NCI-H2081 (cell line): ENCODE measurements around the gene ABCC11.

Experiments used
- DNase-seq, 2 experiments: peaks; one replicate each; lab custom pipeline; 2025; lab: John Stamatoyannopoulos, UW

The ABCC11 gene

DNA sequence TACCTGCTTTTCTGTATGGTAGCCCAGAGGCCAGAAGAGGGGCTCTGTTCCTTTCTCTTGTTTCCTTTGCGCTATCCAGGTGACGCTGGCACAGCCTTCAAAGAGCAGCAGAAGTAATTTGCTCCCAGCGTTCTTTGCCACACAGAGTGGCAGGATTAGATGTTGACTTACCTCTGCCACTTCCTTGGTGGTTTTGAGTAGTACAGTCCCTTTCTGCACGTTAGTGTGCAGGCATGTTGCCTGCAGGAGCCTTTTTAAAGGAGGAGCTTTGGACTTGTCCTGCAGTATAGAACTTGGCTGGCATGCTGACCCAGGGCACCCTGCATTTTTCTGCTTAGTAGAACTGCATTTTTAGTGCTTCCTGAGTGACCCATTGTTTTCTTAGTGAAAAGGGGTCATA lies at the start of gene ABCC11:
Gene ABCC11, minus strand, starts transcription at position 229 of the 400 bp plus-strand sequence. CDS start 15,618 bp downstream, outside the sequence.
- DNase-seq: no peak

DNA sequence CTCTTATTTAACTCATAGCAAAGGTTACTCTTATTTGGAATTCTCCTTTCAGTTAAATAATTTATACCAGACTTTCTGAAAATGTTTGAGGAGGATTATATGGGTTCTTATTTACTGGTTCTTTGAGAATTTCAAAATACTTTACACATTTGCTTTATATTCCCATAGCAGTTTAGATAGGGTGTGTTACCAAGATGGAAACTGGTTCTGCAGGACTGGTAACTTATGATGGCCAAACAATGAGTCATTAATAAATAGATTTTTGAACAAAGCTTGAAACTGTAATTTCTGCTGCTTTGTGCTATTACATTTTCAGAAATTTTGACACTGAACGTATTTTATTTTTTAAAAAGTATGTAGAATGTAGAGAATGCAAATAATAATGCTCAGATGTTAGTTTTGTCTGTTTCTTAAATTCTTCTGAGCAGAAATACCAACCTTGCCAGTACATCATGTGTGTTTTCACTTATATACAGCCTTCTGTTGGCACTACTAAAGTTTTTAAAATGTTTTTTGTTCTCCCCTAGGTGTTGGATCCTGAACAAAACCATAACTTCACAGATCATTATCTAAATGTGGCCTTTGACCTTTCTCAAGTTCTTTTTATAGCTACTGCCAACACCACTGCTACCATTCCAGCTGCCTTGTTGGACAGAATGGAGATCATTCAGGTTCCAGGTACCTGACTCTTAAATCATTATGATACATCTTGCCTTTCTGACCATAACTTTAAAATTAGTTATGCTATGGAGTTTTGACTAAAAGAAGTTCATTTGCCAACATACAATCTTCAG lies 48.3 kb upstream of the ABCC11 start:
- DNase-seq: no peak

DNA sequence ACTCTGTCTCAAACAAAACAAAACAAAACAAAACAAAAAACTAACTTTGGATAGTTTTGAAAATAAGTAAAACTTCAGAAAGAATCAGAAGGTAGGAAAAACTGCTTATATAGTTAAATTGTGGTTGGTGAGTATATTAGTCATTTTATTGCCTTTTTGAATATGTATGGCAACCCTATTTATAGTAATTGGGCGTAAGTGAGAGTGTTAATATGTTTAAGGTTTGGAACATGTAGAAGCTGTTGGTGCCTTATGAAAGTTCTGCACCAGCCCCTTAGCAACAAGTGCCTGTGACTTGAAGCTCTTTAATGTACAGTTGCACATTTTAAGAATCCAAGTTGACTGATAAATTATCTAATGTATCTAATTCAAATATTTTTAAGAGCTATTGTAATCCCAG lies 47.4 kb upstream of the ABCC11 start:
- no peak for DNase-seq

DNA sequence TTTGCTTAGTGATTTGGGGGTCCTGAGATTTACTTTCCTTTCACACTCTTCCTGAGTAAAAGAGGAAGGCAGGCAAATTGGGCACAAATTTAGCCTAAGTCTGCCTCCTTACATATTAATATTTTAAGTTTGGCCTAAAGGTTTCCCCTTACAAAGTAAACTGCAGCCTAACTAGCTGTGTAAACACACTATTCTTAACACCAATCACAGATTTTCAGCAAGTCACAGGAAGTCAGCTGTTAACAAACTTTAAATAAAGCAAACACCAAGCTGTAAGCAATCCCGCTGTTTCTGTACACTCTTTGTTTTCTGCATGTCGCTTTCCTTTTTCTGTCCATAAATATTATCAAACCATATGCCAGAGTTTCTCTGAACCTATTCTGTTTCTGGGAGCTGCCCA lies 45.1 kb upstream of the ABCC11 start:
- DNase-seq: peak in 1 of 2 experiments; percentile 10

DNA sequence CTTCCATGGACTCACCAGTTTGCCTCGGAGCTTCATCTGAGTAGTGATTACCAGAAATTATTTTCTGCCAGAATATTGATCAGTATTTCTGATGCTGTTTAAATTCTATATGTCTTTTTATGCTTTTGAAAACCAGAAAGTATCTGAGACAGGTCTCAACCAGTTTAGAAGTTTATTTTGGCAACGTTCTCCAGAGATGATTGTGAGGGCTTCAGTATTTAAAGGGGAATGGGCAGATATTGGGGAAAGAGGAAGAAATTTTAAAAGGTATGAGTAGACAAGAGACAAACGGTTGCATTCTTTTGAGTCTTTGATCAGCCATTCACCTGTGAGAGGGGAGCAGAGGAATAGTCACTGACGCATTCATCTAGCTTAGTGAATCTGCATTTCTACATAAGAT lies 44.4 kb upstream of the ABCC11 start:
- DNase-seq: no peak

DNA sequence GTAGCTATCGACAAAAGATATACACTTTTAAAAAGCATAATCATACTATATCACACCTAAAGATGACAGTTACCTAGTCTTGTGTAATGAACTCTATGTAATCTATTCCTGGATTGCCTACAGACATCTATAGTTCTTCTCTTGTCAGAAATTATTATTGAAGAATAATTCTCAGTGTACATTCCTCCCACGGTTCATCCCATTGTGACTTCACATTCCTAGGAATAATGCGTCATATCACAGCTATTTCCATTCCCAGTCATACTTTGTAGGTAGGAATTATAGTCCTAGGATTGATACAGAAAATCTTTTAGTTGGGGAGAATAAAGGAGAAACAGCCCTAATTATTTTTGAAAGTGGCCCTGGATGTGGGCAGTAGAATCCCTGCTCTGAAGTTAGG lies 44.0 kb upstream of the ABCC11 start:
- DNase-seq: no peak

DNA sequence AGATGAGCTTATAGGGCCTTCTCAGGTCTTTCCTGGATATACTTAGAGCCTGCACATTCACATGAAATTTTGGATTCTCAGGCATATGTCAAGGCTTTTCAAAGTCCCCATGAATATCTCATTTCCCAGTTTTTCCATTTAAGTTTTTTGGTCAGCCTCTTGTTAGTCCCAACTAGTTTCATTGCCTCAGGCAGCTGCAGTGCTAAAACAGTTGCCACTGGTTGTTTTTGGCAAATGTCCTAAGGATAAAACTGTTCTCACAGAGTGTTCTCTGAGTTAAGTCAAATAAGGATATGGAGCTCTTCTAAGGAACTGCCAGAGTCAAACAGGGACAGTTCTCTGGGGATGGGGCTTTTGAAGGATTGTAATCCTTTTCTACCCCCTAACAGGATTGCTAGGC lies 39.9 kb upstream of the ABCC11 start:
- no peak for DNase-seq

DNA sequence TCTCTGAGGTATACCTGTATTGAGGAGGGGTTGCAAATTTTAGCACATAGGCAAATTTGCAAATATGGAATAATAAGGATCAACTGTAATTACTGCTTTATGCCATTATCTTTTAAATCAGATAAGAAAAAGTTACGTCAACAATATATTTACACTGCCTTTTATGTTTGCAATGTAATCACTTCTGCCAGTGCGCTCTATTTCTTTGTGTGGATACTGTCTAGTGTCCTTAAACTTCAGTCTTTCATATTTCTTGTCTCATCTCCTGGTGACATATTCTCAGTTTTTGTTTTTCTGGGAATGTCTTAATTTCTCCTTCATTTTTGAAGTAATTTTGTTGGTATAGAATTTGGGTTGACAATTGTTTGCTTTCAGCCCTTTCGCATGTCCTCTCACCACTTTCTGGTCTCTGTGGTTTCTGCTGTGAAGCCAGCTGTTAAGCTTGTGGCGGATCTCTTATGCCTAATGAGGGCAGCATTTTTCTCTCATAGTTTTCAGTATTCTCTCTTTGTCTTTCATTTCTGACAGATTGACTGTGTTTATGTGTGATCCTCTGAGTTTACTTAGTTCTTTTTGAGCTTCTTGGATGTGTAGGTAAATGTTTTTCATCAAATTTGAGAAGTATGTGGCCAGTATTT lies 37.6 kb upstream of the ABCC11 start:
- peak in 1 of 2 experiments; percentile 0 for DNase-seq

DNA sequence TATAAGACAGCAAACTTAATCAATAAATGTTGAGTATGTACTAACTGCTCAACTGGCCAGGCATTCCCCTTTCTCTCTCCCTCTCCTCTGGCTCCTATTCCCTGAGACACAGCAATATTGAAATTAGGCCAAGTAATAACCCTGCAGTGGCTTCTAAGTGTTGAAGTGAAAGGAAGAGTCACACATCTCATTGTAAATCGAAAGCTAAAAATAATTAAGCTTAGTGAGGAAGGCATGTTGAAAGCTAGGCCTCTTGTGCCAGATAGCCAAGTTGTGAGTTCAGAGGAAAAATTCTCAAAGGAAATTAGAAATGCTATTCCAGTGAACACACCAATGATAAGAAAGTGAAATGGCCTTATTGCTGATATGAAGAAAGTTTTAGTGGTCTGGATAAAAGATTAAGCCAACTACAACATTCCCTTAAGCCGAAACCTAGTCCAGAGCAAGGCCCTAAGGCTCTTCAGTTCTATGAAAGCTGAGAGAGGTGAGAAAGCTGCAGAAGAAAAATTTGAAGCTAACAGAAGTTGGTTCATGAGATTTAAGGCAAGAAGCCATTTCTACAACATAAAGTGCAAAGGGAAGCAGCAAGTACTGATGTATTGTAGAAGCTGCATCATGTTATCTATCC lies 35.4 kb upstream of the ABCC11 start:
- no peak for DNase-seq

DNA sequence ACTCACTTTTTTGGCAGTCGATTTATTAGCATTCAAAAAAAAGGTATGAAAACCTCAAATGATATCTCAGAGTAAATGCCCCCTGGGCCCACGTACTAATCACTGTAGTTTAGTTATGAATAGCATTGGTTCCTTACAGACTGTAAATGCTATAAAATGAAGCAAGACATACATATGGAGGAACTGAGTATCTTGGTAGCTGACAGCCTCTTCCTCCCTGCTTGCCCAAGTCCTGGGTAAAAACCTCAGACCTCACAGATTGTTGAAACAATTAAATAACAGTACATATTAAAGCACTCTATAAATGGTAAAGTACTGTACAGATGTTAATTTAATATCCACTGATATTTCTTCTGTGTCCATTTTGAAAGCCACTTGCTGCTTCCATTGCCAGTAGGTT lies 33.2 kb upstream of the ABCC11 start:
- DNase-seq: no peak

DNA sequence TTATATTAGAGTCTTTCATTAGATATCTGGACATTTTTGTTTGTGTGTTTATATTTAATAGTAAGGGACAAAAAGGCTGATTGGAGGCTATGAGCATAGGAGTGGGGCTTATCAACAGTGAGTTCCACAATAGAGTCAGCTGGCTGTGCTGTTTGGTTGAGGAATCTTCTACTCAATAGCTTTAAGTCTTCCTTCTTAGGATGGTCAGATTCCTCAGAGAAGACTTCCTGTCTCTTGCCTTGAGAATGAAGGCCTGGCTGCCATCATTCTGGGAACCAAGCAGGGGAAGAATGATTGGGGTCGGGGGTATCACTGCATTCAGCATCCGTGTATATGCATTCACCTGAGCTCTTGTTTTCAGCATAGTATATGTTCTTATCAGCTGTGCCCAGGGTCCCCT lies 31.9 kb upstream of the ABCC11 start:
- no peak for DNase-seq

DNA sequence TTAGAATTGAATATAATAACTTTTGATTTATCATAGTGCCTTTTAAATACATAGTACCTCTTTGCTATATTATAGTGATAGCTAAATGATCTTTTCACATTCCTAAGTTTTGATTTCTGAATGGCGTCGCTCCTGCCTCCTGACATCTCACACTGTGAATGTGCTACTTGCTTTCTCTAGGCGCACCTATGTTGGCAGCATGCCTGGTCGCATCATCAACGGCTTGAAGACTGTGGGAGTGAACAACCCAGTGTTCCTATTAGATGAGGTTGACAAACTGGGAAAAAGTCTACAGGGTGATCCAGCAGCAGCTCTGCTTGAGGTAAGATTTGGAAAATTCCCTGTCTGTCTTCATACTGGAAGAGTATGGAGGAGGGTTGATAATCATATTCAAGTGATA lies 29.8 kb upstream of the ABCC11 start:
- DNase-seq: peak; percentile 13 to 52

DNA sequence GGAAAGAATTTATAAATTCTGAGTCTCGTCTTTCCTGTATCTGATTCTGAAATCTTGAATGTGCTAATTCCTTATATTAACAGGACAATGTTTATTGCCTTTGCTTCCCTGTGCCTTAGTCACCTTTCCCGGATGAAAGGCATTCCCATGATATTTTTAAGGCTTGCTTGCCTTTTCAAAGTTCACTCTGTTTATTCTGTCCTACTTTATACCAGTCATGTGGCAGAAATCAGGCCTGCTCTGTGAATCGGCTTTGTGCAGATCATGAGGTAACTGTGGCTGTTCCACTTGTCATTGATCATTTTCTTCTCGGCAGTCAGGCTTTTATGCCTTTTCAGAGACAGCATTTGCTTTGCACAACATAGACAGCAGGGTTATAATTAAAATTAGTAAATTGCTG lies 28.8 kb upstream of the ABCC11 start:
- DNase-seq: peak; percentile 31 to 68

DNA sequence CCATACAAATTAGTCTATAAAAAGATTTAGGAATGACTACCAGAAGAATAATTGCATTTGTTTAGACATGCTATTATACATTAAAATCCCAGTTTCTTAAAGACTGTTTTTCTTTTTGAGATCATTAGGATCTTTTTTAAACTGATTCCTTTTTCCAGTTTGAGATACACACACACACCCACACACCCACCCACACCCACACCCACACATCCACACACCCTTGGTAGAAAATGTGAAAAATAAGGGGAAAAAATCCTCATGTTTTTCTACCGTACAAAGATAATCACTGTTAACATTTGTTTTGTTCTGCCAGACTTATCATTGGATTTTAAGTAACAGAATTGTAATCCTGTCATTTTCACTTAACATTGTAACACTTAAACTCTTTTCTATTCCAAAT lies 27.1 kb upstream of the ABCC11 start:
- no peak for DNase-seq

DNA sequence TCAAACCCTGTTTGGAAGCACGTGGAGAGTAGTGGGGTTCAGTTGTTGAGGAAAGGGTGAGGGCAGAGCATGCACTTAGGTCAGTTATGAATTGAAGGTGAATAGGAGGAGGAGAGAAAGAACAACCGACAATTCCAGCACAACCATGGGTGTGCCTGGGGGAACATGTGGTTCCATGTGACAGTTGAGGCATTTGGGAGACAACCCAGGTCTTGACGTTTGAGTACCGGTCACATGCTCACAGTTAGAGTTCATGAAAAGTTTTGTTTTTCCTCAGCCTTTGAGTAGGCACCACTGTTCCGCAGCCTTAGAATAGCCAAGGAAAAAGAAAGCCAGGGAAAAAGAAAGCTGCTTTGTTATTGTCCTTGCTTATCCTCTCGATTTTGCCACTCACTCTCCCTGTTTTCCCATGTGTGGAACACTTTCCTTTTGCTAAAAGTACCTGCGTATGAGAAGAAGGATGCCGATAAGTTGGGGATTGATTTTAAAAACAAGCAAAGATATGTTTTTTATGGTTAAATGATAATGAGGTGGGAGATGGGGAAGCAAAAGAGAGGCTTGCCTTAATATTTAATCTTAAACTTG lies 25.6 kb upstream of the ABCC11 start:
- DNase-seq: no peak

DNA sequence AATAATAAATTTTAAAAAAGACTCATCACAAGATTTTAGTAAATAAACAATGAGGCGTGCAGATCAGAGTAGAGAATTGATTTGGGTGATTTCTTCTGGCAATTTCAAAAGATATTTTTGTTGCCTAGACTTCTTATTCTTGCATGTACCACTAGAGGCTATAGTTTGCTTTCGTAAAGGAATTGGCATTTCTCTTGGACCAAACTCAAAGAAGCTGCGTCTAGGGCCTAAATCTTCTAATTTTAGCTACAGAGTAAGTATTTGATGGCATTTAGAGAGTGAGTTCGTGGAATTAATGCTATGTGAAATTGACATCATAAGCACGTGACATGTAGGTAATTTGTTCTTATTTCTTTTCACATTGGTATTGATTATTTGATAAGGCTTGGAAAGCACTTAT lies 24.4 kb upstream of the ABCC11 start:
- DNase-seq: no peak

DNA sequence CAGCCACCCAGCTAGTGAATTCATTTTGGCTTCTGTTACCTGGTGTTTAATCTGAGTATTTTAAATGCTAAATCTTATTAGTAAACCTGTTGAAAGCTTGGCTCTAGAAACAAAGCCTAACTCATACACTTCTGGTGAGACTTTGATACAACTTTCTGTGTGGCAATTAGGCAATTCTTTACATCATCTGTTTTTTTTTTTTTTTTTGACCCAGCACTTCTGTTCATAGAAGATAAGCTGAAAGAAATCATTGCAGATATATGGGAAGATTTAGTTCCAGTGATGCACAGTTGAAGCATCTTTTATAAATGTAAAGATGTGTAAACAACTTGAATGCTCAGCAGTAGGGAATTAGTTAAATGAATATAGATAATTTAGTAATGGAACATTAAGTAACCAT lies 21.7 kb upstream of the ABCC11 start:
- no peak for DNase-seq

DNA sequence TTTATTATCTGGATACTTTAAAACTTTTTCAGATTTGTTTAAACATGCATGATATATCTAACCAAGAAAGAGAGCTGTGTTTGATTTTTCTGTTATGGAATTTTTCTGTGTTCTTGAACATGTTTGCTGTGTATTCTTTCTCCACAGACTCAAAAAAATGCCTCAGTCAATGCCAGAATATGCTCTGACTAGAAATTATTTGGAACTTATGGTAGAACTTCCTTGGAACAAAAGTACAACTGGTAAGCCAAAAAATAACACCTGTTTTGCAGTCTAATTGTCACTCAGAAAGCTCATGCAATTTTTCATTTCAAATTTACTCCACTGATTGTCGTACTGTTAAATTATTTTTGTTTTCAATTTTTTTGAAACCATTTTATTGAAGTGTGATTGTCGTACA lies 15.3 kb upstream of the ABCC11 start:
- no peak for DNase-seq

DNA sequence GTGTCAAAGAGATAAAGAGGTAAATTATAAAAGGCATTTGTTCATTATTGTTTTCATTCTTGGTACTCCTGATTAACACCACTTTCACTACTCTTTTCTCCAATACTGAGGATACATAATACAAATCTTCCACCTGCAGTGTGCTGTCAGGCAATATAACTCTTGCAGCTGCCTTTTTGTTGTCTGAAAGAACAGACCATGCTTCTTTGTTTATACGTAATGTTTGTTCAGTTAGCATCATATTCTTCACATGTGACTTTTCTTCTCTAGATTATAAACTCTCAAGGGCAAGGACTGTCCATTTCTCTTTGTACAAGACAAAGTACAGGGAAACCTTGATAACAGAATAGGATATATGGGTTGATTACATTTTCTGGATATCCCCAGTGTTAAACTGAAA lies 14.2 kb upstream of the ABCC11 start:
- no peak for DNase-seq

DNA sequence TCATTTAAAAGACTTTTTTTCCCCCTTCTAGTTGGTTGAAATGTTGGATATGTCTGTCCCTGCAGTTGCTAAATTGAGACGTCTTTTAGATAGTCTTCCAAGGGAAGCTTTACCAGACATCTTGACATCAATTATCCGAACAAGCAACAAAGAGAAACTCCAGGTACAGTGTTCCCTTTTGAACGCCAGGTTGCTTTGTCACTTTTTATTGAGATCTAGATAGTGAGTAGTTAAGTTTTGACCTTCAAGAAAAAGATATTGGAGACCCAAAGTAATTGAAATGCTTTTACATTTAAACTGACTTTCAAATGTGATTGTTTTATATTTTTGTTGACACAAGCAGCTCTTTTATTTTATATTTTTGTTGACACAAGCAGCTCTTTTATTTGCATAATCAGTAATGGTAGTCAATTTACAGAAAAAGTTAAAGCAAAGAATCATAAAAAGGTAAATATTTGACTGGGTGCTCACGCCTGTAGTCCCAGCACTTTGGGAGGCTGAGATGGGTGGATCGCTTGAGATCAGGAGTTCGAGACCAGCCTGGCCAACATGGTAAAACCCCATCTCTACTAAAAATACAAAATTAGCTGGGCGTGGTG lies 9.3 kb upstream of the ABCC11 start:
- no peak for DNase-seq

DNA sequence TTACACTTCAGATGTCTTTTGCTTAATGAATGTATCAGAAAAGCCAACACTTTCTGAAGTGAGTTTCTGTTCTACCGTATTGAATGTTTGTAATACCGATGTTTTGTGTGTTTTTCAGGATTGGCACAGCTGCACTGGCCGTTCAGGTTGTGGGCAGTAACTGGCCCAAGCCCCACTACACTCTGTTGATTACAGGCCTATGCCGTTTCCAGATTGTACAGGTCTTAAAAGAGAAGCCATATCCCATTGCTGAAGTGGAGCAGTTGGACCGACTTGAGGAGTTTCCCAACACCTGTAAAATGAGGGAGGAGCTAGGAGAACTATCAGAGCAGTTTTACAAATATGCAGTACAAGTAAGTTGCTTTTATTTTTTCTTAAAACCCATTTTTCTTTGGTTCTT lies 4.7 kb upstream of the ABCC11 start:
- DNase-seq: no peak

DNA sequence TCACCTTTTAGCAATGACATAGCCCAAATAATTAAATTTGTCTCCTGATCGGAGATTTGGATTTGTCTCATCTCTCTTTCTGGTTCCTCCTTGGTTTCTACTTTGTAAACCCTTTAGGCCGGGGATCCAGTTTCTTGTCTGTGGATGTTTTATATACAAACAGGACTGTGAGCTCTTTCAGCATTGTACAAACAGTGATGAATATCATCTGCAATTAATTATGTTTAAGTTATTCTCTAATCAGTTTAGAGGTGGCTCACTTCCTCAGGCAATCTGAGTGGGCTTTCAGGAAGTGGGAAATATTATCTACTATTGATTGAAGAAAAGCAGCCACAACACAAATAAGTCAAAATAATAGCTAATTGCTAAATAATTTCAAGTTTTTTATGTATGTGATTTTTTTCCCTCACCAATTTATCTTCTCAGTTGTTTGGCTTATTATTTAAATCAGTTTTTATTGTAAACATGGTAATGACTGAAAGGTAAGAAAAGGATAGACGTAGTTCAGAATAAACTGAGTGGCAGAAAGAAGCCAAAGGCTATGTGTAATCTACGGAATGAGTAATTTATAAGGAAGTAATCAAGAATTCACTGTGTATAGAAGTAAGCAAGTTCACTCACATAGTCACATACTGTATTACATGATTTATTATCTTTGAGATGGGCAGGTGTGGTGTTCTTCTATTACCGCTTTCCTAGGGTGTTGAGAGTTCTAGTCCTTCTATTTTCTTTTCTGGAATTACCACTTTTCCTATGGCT lies 3.4 kb upstream of the ABCC11 start:
- no peak for DNase-seq
